Endodermal cell (in vitro differentiated cells): ENCODE measurements around the gene ERH. TPM values are rescaled to one million over a fixed set of nuclear protein-coding genes. Genes with fewer than 3 reads are reported as not detected.

Experiments
- DNase-seq: peaks from one replicate; pipeline ENCODE4 v3.0.0-alpha.2; 2017
- H3K27ac ChIP-seq: 2 replicates; pipeline ENCODE4 v1.5.1; 2013; ENCODE audit warnings: mild to moderate bottlenecking, low read depth, low read length, moderate library complexity
- H3K27me3 ChIP-seq: 2 replicates; pipeline ENCODE4 v1.6.1; 2013; ENCODE audit warnings: mild to moderate bottlenecking, low read length, moderate library complexity; ENCODE audit not compliant: insufficient read depth, control insufficient read depth, poor library complexity, severe bottlenecking
- H3K36me3 ChIP-seq: 2 replicates; pipeline ENCODE4 v1.7.0; 2013; ENCODE audit warnings: mild to moderate bottlenecking, low read length, moderate library complexity; ENCODE audit not compliant: control insufficient read depth, insufficient read depth
- H3K4me1 ChIP-seq: one replicate; pipeline ENCODE4 v1.7.0; 2013; ENCODE audit warnings: low read length; ENCODE audit not compliant: control insufficient read depth, insufficient read depth
- H3K4me3 ChIP-seq: 2 replicates; pipeline ENCODE4 v1.5.1; 2013; ENCODE audit warnings: mild to moderate bottlenecking, low read length, moderate library complexity
- H3K9ac ChIP-seq: 2 replicates; pipeline ENCODE4 v1.6.1; 2013; ENCODE audit warnings: mild to moderate bottlenecking, low read length, moderate library complexity; ENCODE audit not compliant: poor library complexity, severe bottlenecking; ENCODE audit errors: extremely low read depth
- H3K9me3 ChIP-seq: 2 replicates; pipeline ENCODE4 v1.6.1; 2013; ENCODE audit warnings: mild to moderate bottlenecking, low read length, moderate library complexity; ENCODE audit not compliant: control insufficient read depth
- H3K27ac Mint-ChIP-seq: 2 replicates; pipeline ENCODE4 v1.8.0; 2020; ENCODE audit warnings: mixed read lengths
- H3K27me3 Mint-ChIP-seq: 2 replicates; pipeline ENCODE4 v1.8.0; 2021; ENCODE audit warnings: mild to moderate bottlenecking, mixed read lengths; ENCODE audit not compliant: insufficient read depth
- H3K36me3 Mint-ChIP-seq: 2 replicates; pipeline ENCODE4 v1.8.0; 2020; ENCODE audit warnings: low read depth, mixed read lengths
- H3K4me1 Mint-ChIP-seq: 2 replicates; pipeline ENCODE4 v1.8.0; 2020; ENCODE audit warnings: mixed read lengths
- H3K4me3 Mint-ChIP-seq: 2 replicates; pipeline ENCODE4 v1.8.0; 2020; ENCODE audit warnings: mild to moderate bottlenecking, moderate library complexity, mixed read lengths
- H3K9me3 Mint-ChIP-seq: 2 replicates; pipeline ENCODE4 v1.8.0; 2020; ENCODE audit warnings: mild to moderate bottlenecking, mixed read lengths
- CTCF ChIP-seq: fragments of 200-600 bp; sonication (generic); conservative IDR thresholded peaks from 2 replicates; pipeline ENCODE4 v1.5.0; 2021; ENCODE audit warnings: antibody characterized with exemption, mild to moderate bottlenecking
- WGBS, 2 experiments: methylation state at CpG; one replicate each; pipeline versions ENCODE4 v1.1.5 to v1.1.7; 2013; ENCODE audit warnings: missing lambda C conversion rate in 2 of 2, mixed read lengths in 1 of 2; ENCODE audit not compliant: insufficient coverage in 1 of 2, insufficient read length in 1 of 2; 5-methylcytosine and 5-hydroxymethylcytosine counted together
- total RNA-seq, 2 donors: library from RNA; stranded (reverse); fragmentation: NEBNext Ultra II Directional in 1 of 2; extraction: Animal tissue kit (Norgen Biotek cat#: 25700) in 1 of 2; gene quantifications; 2 replicates in 1 of 2; 3 replicates in 1 of 2; pipeline ENCODE4 v1.2.1, GENCODE V29; 2021

The ERH gene
- total RNA-seq, 2 donors from 2014 or later, result 325 to 340 TPM

- DNase-seq, result no peak
- H3K4me1 ChIP-seq, result no peaks in the 10 kb centered on the region
- H3K36me3 ChIP-seq, result no peaks in the 10 kb centered on the region
- H3K4me1 Mint-ChIP-seq, result peaks cover 2% of the 10 kb centered on the region
- no peak for TF ChIP-seq CTCF
- no peaks in the 10 kb centered on the region for H3K27me3 Mint-ChIP-seq
- no peak overlapping the region for H3K9ac ChIP-seq
- H3K4me3 Mint-ChIP-seq, result no peak overlapping the region
- WGBS, 2 experiments, result 89 to 94% methylated on average over 3 to 4 of the region's 4 CpGs
- no peaks in the 10 kb centered on the region for H3K9me3 ChIP-seq
- no peaks in the 10 kb centered on the region for H3K36me3 Mint-ChIP-seq
- H3K9me3 Mint-ChIP-seq, result no peaks in the 10 kb centered on the region
- no peaks in the 10 kb centered on the region for H3K27me3 ChIP-seq
- H3K4me3 ChIP-seq, result no peak overlapping the region
- H3K27ac ChIP-seq, result no peak overlapping the region
- no peak overlapping the region for H3K27ac Mint-ChIP-seq
These were observed 31.3 kb downstream of the ERH start for GRCh38 chr14:69366761-69367160.

GRCh38 chr14:69366069-69366468 lies 32.0 kb downstream of the ERH start:
- H3K27ac Mint-ChIP-seq, result no peak overlapping the region
- Histone ChIP-seq H3K27ac (no peak overlapping the region), H3K36me3 (no peaks in the 10 kb centered on the region), H3K4me3 (no peak overlapping the region), H3K27me3 (no peaks in the 10 kb centered on the region), H3K9me3 (no peaks in the 10 kb centered on the region), H3K4me1 (no peaks in the 10 kb centered on the region), H3K9ac (no peak overlapping the region)
- no peak for DNase-seq
- 83 to 84% methylated on average over 3 of the region's 3 CpGs for WGBS, 2 experiments
- H3K9me3 Mint-ChIP-seq, result no peaks in the 10 kb centered on the region
- no peaks in the 10 kb centered on the region for H3K36me3 Mint-ChIP-seq
- no peak for TF ChIP-seq CTCF
- H3K4me3 Mint-ChIP-seq, result no peak overlapping the region
- peaks cover 2% of the 10 kb centered on the region for H3K4me1 Mint-ChIP-seq
- H3K27me3 Mint-ChIP-seq, result no peaks in the 10 kb centered on the region

- Mint-ChIP-seq H3K4me3 (no peak overlapping the region), H3K27me3 (no peaks in the 10 kb centered on the region), H3K9me3 (no peaks in the 10 kb centered on the region), H3K27ac (no peak overlapping the region), H3K4me1 (no peaks in the 10 kb centered on the region), H3K36me3 (no peaks in the 10 kb centered on the region)
- Histone ChIP-seq H3K4me3 (no peak overlapping the region), H3K27me3 (no peaks in the 10 kb centered on the region), H3K9me3 (no peaks in the 10 kb centered on the region), H3K27ac (no peak overlapping the region), H3K4me1 (no peaks in the 10 kb centered on the region), H3K36me3 (no peaks in the 10 kb centered on the region), H3K9ac (no peak overlapping the region)
- no peak for TF ChIP-seq CTCF
- DNase-seq, result no peak
- WGBS, 2 experiments, result 86 to 88% methylated on average over 2 of the region's 2 CpGs
These were observed 33.7 kb downstream of the ERH start for GRCh38 chr14:69364378-69364777.
